HG02678 (cell line): ENCODE measurements around the gene EPPIN.
"Not testable (repeated sequence)": the region's sequence is repeated elsewhere in the genome, so short reads cannot be mapped to it uniquely, and the experiment has no call there.

ENCODE experiments used
- ATAC-seq: cut with Tn5 transposase; IDR thresholded peaks from one replicate; pipeline ENCODE4 v1.9.1; 2021; ENCODE audit warnings: mild to moderate bottlenecking, moderate library complexity; ENCODE audit not compliant: unreplicated experiment

The EPPIN gene

DNA sequence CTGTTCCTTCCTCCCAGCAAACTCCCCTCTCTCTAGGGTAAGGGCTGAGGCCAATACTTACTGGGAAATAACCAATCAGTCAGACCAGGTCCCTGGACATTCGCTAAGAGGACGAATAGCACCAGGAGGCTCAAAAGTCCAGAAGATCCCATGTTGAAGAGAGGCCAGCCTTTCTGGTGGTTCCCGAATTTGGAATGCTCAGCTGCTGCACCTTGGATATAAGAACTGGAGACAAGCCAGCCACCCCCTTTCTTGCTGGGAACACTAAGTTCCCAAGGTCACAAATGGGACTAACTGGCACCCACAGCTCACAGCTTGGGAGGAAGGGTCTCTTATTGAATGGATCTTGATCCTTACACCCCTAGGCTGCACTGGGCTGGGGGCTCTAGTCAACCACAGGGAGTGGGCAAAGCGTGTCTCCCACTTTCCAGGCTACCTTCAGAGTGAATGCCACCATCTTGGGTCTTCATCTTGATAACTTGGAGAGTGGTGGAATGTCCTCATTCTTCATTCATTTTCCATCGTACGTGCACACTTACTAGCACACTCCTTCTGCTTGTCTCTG, at the start of gene EPPIN:
Gene EPPIN, minus strand, starts transcription at position 196 of the 565 bp plus-strand sequence. Its CDS starts 44 bp downstream, at position 152.
- no peak for ATAC-seq

DNA sequence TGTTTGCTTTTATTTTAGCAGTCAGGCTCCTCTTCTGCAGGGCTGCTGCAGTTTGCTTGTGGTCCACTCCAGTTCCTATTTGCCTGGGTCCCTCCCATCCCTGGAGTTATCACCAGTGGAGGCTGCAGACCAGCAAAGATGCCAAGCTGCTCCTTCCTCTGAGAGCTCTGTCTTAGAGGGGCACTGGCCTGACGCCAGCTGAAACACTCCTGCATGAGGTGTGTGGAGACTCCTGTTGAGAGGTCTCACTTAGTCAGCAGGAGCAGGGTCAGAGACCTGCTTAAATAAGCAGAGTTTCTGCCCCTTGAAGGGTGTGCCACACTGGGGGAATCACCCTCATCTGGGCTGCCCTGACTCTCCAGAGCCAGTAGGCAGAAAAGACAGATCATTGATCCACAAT, 48.0 kb upstream of the EPPIN start:
- ATAC-seq, result no peak

DNA sequence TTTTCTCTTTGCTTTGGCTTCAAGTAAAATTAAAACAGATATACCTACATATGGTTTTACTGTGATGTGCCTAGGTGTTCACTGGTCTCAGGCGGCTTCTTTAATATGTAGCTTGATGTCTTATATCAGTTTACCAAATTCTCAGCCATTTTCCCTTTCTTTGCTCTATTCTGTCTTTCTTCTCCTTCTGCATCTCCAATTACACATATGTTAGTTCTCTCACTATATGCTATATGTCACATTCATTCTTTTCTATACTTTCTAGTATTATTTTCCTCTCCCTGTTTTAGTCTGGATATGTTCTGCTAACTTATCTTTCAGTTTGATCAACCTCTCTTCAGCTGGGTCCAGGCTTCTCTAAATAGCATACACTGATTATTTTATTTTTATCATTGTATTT, 46.3 kb upstream of the EPPIN start:
- no peak for ATAC-seq

DNA sequence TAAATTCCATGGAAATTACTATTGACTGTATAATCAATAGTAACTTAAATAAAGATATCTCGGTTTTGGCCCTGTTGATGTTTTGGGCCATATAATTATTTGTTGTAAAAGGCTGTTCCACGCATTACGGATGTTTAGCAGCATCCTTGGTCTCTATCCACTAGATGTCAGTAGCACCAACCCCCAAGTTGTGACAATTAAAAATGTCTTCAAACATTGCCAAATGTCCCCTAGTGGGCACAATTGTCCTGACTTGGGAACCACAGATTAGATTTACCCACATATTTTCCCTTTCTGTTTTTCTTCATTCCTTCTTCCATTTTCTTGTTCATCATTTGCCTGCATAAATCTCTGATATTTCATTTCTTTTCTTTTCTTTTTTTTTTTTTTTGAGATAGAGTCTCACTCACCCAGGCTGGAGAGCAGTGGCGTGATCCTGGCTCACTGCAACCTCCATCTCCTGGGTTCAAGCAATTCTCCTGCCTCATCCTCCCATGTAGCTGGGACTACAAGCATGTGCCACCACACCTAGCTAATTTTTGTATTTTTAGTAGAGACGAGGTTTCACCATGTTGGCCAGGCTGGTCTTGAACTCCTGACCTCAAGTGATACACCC, 45.5 kb upstream of the EPPIN start:
- ATAC-seq, result no peak

DNA sequence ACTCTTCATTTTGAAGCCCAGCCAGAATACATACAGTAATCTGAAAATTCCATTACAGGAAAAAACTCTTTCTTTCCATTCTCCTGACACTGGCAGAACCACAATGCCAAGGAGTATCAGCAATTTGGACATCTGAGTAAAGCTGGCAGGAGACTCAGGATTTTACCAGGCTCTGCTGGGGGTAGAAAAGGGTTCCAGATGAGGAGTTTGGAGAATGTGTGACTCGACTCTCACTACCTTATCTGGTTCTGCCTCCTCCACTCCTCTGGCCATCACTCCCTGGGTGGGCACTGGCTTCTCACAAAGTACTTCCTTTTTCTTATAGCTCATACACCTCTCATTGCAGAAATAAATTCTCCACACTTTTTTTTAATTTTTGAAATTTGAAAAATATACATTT, 42.5 kb upstream of the EPPIN start:
- ATAC-seq, result no peak

DNA sequence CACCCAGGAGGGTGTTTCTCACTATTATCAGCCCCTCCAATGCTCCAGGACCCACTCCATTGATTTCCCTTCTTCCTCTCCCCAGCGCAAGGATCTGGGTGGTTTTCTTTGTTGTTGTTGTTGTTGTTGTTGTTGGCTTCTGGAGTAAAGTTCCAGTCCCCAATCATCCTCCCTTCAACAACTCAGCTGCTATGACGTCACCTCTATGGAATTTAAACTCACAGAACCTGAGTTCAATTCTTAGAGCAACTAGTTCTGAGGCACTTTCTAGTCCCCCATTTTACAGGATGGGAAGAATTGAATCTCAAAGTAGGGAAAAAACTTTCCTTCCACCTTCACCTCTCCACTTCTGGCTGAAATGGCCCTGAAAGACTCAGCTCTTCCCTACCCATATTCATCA, 41.6 kb upstream of the EPPIN start:
- ATAC-seq, result no peak

DNA sequence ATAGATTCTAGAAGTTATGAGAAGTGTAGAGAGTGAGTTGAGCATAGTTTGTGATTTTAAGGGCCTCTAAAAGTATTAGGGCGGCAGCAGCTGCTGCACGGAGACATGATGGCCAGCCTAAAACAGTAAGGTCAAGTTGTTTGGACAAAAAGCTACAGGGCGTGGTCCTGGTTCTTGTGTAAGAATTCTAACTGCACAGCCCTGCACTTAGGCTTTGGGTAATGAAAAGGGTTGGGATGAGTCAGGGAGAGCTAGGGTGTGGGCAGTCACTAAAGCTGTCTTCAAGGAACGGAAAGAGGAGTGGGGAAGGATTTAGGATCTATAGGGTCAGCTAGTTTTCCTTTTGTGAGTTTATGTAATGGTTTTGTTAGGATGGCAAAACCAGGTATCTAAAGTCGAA, 38.8 kb upstream of the EPPIN start:
- not testable (repeated sequence) for ATAC-seq

DNA sequence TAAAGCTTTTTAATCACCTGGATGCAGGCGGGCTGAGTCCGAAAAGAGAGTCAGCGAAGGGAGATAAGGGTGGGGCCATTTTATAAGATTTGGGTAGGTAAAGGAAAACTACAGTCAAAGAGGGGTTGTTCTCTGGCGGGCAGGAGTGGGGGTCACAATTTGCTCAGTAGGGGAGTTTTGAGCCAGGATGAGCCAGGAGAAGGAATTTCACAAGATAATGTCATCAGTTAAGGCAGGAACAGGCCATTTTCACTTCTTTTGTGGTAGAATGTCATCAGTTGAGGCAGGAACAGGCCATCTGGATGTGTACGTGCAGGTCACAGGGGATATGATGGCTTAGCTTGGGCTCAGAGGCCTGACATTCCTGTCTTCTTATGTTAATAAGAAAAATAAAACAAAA, 37.1 kb upstream of the EPPIN start:
- not testable (repeated sequence) for ATAC-seq

DNA sequence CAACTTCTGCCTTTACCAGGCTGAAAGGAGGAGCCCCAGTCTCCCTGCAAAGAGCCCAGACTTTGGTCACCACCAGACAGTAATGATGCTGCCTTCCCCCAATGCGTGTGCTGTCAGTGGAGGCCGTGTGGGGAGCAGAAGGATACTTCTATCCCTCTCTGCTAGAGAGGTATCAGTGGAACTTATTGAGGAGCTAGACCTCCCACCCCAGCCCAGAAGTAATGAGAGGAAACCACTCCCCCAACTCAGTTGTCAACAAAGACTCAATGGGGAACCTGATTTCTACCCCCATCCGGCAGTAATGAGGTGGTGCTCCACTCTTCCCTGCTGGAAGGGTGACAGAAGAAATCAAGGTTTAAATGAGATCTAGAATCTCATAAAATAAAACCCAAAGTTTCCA, 36.3 kb upstream of the EPPIN start:
- ATAC-seq, result no peak

DNA sequence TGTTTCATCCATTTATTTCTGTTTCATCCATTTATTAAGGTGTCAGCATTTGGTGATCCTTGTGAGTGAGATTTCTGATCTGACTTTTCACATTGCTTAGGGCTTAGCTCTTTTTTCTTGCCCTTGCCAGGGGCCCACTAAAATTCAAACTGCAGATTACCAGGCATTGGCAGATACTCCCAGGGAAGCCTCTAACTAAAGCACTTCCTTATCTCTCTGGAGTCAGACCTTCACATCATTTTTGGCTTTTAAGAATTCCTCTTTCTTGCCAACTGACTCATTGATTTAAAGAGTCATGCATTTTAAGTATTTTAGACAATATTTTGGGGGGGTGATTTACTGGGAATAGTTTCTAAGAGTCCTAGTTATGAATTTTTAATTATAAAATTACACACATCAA, 34.5 kb upstream of the EPPIN start:
- ATAC-seq, result no peak

DNA sequence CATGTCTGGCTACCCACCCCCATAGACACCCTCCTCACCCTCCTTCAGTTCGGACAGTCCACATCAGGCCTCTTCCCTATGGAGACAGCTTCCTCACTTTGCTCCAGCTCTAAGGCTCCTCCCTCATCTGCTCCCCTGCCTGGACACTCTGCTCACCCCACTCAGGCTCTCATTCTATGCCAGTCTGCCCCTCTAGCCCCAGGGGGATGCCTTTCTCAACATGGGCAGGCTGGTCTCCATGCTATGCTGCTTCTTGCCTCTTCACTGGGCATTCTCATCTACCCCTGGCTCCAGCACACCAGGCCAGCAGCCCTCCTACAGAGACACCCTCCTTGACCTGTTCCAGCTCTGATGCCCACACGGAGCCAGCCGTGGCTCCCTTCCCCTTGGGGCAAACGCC, 32.0 kb upstream of the EPPIN start, which contains the start of gene WFDC8:
Gene WFDC8, minus strand, starts transcription at position 101 of the 400 bp plus-strand sequence. Its CDS starts 37 bp downstream, at position 64.
- ATAC-seq, result no peak

DNA sequence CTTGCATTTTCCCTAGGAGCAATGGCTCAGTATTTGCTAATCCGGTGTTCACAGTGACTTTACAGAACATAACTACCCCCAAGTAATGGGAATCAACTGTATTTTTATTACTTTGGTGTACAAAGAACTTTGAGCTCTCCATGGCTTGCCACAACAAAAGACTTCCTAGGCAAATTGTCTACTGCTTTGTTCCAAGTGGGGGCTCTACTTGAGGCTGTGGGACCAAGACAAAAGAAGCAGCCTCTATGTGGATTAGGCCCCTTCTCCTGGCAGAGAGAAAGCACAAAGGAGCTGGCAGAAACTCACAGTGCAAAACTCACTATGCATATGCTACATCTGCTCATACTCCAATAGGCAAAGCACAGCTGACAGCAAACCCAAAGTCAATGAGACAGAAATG, 31.0 kb upstream of the EPPIN start:
- ATAC-seq, result no peak

DNA sequence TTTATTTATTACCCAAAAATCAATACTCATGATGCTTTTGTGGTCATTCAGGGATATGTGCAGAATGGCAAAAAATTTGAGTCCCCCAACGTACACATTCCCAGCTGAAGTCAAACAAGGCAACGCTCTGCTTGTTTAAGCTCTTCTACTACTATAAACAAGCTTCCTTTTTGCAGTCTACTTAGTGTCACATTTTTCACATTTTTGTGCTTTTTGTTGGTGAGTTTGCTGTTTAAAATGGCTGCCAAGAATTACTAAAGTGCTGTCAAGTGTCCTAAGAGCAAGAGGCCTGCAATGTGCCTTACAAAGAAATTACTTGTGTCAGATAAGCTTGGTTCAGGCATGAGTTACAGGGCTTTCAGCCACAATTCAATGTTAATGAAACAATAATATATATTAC, 29.8 kb upstream of the EPPIN start:
- no peak for ATAC-seq

DNA sequence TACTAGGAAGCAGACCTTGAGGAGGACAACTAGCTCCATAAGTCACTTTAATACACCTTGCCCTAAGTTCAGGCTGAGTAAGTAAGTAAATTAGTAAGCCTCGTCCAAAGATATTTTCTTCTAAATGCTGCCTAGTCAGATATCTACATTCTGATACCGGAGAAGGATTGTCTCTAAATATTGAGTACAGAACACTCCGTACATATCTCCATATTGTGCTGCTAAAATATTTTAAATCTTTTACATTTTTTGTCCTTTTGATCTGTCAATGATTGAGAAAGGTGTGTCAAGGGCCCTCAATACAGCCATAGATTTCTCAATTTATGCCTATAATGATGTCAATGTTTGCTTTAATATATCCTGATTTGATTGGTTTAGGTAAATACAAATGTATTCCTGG, 28.7 kb upstream of the EPPIN start:
- ATAC-seq, result no peak

DNA sequence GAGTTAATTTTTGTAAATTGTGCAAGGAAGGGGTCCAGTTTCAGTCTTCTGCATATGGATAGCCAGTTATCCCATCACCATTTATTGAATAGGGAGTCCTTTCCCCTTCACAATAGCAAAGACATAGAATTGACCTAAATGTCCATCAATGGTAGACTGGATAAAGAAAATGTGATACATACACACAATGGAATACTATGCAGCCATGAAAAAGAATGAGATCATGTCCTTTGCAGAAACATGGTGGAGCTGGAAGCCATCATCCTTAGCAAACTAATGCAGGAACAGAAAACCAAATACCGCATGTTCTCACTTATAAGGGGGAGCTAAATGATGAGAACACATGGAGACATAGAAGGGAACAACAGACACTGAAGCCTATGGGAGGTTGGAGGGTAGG, 22.4 kb upstream of the EPPIN start:
- ATAC-seq, result not testable (repeated sequence)

DNA sequence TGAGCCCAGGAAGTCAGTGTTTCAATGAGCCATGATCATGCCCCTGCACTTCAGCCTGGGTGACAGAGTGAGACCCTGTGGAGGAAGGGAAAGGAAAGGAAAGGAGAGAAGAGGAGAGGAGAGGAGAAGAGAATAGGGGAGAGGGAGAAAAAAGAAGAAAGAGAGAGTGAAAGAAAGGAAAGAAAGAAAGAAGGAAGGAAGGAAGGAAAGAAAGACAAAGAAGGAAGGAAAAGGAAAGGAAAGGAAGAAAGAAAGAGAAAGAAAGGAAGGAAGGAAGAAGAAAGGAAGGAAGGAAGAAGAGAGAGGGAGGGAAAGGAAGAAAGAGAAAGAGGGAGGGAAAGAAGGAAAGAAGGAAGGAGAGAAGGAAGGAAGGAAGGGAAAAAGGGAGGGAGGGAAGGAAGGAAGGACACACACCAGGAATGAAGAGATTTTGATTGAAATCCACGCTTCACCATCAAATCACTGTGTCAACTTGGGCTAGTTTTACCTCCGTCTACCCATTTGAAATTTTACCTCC, 17.6 kb upstream of the EPPIN start:
- ATAC-seq, result no peak

DNA sequence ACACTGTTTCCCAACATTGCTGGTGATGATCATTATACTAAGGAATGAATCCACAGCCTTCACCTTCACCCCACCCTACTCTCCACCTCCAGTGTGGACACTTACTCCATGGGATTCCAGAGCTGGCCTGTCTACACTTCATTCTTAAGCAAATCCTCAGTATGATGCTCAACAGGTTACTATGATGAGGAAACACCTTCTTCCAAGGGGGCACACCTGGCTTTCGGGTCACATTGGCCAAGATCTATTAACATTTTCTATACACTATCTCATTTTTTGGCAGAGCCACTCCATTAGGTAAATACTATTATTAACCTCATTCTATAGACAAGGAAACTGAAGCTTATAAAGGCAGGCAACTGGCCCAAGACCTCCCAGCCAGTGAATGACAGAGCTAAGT, 8.0 kb upstream of the EPPIN start:
- no peak for ATAC-seq

DNA sequence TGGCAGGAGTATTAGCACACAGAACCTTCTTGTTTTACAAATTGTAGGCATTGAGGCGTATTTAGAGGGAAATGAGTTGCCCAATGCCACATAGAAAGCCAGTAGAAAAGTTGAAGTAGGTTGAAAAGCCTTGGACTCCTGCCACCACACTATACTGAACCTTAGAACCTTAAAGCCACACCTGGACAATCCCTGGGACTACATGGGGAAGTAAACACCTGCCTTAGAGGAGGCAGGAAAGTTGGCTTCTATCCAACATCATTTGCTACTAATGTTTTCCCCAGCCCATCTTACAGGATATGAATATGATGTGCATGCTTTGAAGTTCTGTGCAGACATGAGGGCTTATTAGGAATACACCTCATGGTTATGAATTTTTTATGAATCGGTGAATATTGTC, 5.3 kb upstream of the EPPIN start:
- no peak for ATAC-seq

DNA sequence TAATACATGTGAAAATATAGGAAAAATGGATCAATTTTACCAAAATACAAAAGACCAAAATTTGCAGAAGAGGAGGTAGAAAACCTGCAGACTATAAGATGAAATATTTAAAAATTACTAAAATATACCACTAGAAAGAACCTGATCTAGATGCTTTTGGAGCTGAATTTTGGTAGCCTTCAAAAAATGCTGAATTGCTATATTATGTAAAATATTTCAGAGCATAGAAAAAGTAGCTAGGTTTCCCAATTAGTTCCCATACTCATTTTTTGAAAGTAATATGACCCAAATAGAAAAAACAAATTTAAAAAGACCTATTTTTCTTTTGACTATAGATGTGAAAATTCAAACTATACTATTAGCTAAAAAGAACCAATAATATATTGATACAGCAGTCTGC, 3.6 kb upstream of the EPPIN start:
- no peak for ATAC-seq

DNA sequence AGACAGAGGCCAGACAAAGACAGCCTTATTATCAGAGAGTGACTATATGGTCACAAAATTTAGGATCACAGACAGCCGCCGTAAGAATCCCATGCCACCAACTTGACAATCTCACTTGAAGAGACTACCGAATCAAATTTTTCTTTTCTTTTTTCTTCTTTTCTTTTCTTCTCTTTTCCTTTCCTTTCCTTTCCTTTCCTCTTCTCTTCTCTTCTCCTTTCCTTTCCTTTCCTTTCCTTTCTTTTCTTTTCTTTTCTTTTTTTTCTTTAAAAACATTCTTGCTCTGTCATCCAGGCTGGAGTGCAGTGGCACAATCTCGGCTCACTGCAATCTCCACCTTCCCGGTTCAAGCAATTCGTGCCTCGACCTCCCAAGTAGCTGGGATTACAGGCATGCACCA, 1.2 kb upstream of the EPPIN start:
- no peak for ATAC-seq

DNA sequence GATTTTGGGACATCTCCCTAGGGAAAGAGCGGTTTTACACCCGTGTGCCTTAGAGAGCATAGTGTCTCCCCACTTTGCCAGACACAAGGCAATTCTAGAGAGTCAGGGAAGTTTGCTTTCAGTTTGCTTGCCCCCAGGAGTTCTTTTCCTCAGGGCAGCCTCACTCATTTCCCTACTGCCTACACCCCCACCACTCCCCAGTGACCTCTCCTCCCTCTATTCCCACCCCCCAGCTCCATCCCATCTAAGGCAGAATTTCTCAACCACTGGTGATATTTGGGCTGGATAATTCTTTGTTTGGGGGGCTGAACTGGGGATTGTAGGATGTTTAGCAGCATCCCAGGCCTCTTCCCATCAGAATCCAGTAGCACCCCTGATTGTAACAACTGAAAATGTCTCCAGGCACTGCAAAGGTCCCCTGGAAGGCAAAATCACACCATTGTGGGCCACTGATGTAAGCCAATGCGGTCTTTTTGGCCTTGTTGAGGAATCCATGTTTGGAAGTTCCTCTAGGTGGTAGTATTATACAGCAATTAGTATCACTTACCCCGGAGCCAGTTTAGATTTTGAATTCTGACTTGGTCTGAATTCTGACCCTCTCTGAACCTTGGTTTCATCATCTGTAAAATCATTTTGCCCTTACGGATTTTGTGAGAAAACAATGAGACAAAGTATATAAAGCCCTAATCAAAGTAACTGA, 1.3 kb downstream of the EPPIN start:
- no peak for ATAC-seq

DNA sequence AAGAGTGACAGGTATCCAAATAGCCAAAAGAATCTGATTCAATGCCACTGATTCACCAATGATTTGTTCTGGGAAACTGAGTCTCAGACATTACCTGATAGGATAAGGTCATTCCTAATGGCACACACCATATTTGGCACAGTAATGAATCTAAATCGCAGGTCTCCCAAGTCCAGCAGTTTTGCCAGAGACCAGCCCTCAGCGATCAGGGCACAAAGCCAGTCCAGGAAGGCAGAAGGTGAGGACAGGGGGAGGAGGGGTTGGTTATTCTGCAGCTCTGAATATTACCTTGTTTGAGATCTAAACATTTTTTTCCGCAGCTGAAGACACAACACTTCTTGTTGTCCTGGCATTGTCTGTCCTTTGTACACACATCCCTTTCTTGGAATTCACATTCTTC, 1.9 kb downstream of the EPPIN start:
- ATAC-seq, result no peak
